A549 (cell line): ENCODE results near the gene DDX41. TPM values are rescaled to one million over a fixed set of nuclear protein-coding genes. Genes with fewer than 3 reads are reported as not detected.

Source experiments
- ATAC-seq, 2 experiments: fragments of 200-7000 bp in 1 of 2; fragments of >200 bp in 1 of 2; cut with Nextera tagmentation in 1 of 2; cut with Tn5 transposase in 1 of 2; 3 replicates each; pipeline versions ENCODE4 v1.8.0 to v1.9.1; 2018 to 2020; ENCODE audit warnings: mild to moderate bottlenecking in 1 of 2, moderate library complexity in 1 of 2
- CTCF ChIA-PET: fragments of 300-600 bp; sonication (Branson Sonifier 250); formaldehyde crosslinking; extraction: SDS; loops from one replicate; lab custom pipeline; 2021; ENCODE audit warnings: antibody characterized with exemption, inconsistent platforms; lab: Yijun Ruan, JAX
- POLR2A ChIA-PET: fragments of 350-600 bp; formaldehyde crosslinking; extraction: SDS; loops from one replicate; lab custom pipeline; 2021; ENCODE audit warnings: antibody characterized with exemption, inconsistent platforms; lab: Yijun Ruan, JAX
- DNase-seq, 2 experiments: peaks; one replicate each; pipeline versions ENCODE4 v3.0.0 to v3.0.0-alpha.2; 2011 to 2016; ENCODE audit warnings: low read depth in 1 of 2, low spot score in 1 of 2
- FAIRE-seq: peaks from 2 replicates; lab custom pipeline; 2011; peaks lifted over from hg19 to GRCh38; lab: Jason Lieb, UNC
- H3K27ac ChIP-seq, 2 experiments: fragments of >200 bp; sonication (Bioruptor Twin); formaldehyde crosslinking; 3 replicates each; pipeline ENCODE4 v1.5.1; 2016 to 2017
- H3K4me1 ChIP-seq: fragments of >200 bp; sonication (Bioruptor Twin); formaldehyde crosslinking; 3 replicates; pipeline ENCODE4 v1.6.1; 2016
- H3K4me2 ChIP-seq: fragments of >200 bp; sonication (Bioruptor Twin); formaldehyde crosslinking; 3 replicates; pipeline ENCODE4 v1.6.1; 2016
- H3K4me3 ChIP-seq: fragments of >200 bp; sonication (Bioruptor Twin); formaldehyde crosslinking; 3 replicates; pipeline ENCODE4 v1.5.1; 2016
- H3K9me3 ChIP-seq: fragments of >200 bp; sonication (Bioruptor Twin); formaldehyde crosslinking; 3 replicates; pipeline ENCODE4 v1.6.1; 2016
- ATOH8 ChIP-seq: fragments of 250-450 bp; sonication (Bioruptor Pico); IDR thresholded peaks from 2 replicates; pipeline ENCODE4 v1.5.0; 2020; ENCODE audit warnings: low read depth, mild to moderate bottlenecking, moderate library complexity
- EHMT2 ChIP-seq: fragments of 200-600 bp; sonication (generic); IDR thresholded peaks from 2 replicates; pipeline ENCODE4 v1.6.1; 2016; ENCODE audit warnings: antibody characterized with exemption, low read depth, mild to moderate bottlenecking, moderate library complexity
- ELK1 ChIP-seq: fragments of 150-350 bp; IDR thresholded peaks from 2 replicates; pipeline ENCODE4 v1.6.1; 2014; ENCODE audit warnings: low read depth, mild to moderate bottlenecking, low read length
- FOSL2 ChIP-seq, 2 experiments: fragments of 450-650 bp in 1 of 2; fragments of >200 bp in 1 of 2; sonication (Bioruptor Twin) in 1 of 2; formaldehyde crosslinking; IDR thresholded peaks; 2 replicates each; pipeline versions ENCODE4 v1.5.0 to v1.6.1; 2016 to 2020; ENCODE audit warnings: mild to moderate bottlenecking in 1 of 2, moderate library complexity in 1 of 2
- HEYL ChIP-seq: fragments of 250-450 bp; sonication (Bioruptor Pico); IDR thresholded peaks from 2 replicates; pipeline ENCODE4 v1.8.0; 2021; ENCODE audit warnings: mild to moderate bottlenecking, moderate library complexity
- JUN ChIP-seq, 2 experiments: fragments of >200 bp; sonication (Bioruptor Twin); formaldehyde crosslinking; IDR thresholded peaks; 2 replicates in 1 of 2; 3 replicates in 1 of 2; pipeline ENCODE4 v1.6.1; 2016 to 2017
- NPAS2 ChIP-seq: fragments of 250-450 bp; sonication (Bioruptor Pico); IDR thresholded peaks from 2 replicates; pipeline ENCODE4 v1.8.0; 2022; ENCODE audit warnings: mild to moderate bottlenecking, moderate library complexity, borderline replicate concordance
- NR3C1 ChIP-seq: fragments of >200 bp; sonication (Bioruptor Twin); formaldehyde crosslinking; IDR thresholded peaks from 3 replicates; pipeline ENCODE4 v1.6.1; 2017
- PBX3 ChIP-seq: IDR thresholded peaks from 2 replicates; pipeline ENCODE4 v1.6.1; 2012
- POLR2A ChIP-seq: IDR thresholded peaks from 2 replicates; pipeline ENCODE4 v1.6.1; 2012; ENCODE audit warnings: mild to moderate bottlenecking, low read length
- REST ChIP-seq: fragments of 200-600 bp; sonication (generic); IDR thresholded peaks from 2 replicates; pipeline ENCODE4 v1.6.1; 2016; ENCODE audit warnings: antibody characterized with exemption, mild to moderate bottlenecking, moderate library complexity
- RFX5 ChIP-seq: fragments of 450-650 bp; IDR thresholded peaks from 2 replicates; pipeline ENCODE4 v1.7.1; 2014; ENCODE audit warnings: antibody characterized with exemption, mild to moderate bottlenecking, moderate library complexity
- SMC3 ChIP-seq: fragments of >200 bp; sonication (Bioruptor Twin); formaldehyde crosslinking; IDR thresholded peaks from 3 replicates; pipeline ENCODE4 v1.6.1; 2018; ENCODE audit warnings: inconsistent platforms
- ZNF302 ChIP-seq: fragments of 250-450 bp; sonication (Bioruptor Pico); IDR thresholded peaks from 2 replicates; pipeline ENCODE4 v1.9.0; 2021; ENCODE audit warnings: inconsistent platforms, mild to moderate bottlenecking, moderate library complexity
- WGBS: methylation state at CpG from one replicate; pipeline ENCODE4 v1.1.6; 2017; ENCODE audit errors: missing lambda C conversion rate; 5-methylcytosine and 5-hydroxymethylcytosine counted together
- polyA plus RNA-seq, 4 experiments: library from polyadenylated mRNA; depleted of rRNA in 3 of 4; stranded (reverse); fragments of >200 nt; fragmentation: RNase III in 1 of 4; extraction: RNeasy Plus Mini Kit Qiagen cat#74134 plus additional on column Dnase treatment in 1 of 4; gene quantifications; 2 replicates in 3 of 4; 3 replicates in 1 of 4; pipeline ENCODE4 v1.2.3, GENCODE V29; 2011 to 2017

DDX41 gene
- polyA plus RNA-seq, 2 of the 4 experiments (the other 2 are of a cell fraction), result 90.7 to 172 TPM

- Histone ChIP-seq H3K27ac (peak overlapping the region; percentile 82 to 95), H3K4me1 (peaks cover 63% of the 10 kb centered on the region), H3K4me3 (0 out of 3 replicates have a peak overlapping the region, but pooled peaks have one; percentile 12), H3K9me3 (no peaks in the 10 kb centered on the region), H3K4me2 (peak overlapping the region; percentile 98)
- no peak for DNase-seq
- CTCF ChIA-PET, result interaction anchor here (1.4 to 18.1 kb wide), 6 partner anchors 8 to 105 kb away, joined by 4 to 354 read pairs (median 121); partner anchors contain the start of genes DBN1, PDLIM7, PFN3 and PRR7
- POLR2A ChIA-PET, result interaction anchor here (1.1 to 1.2 kb wide), 2 partner anchors 22 to 90 kb away, joined by 3 to 4 read pairs; no protein-coding TSS in a partner anchor
- no peak for FAIRE-seq
- no peak for ATAC-seq
- no peak for TF ChIP-seq ATOH8
- TF ChIP-seq PBX3, result no peak
- TF ChIP-seq FOSL2 (IDR thresholded peaks at IDR 0.05), result no peak
- TF ChIP-seq FOSL2 (CRISPR knock-in tag; IDR thresholded peaks at IDR 0.05), result no peak
- WGBS, result 93% methylated on average over 5 of the region's 5 CpGs
Observed at GRCh38 chr5:177493795-177494345, 22.9 kb downstream of the DDX41 start.

- Histone ChIP-seq H3K4me1 (peaks cover 57% of the 10 kb centered on the region), H3K27ac (peak overlapping the region; percentile 12 to 95; a peak in 4 of 6 replicates), H3K4me2 (peak overlapping the region; percentile 98; the same call in 1 of the 3 replicates)
- TF ChIP-seq EHMT2 (no peak), SMC3 (no peak), ZNF302 (CRISPR knock-in tag) (no peak), RFX5 (no peak), NR3C1 (no peak), HEYL (CRISPR knock-in tag) (no peak), ATOH8 (no peak), NPAS2 (CRISPR knock-in tag) (no peak), REST (no peak), ELK1 (no peak), JUN (IDR thresholded peaks at IDR 0.05) (no peak), POLR2A (no peak)
- TF ChIP-seq, all 56 proteins: peak for 0
- WGBS, result 93% methylated on average over 4 of the region's 7 CpGs
- FAIRE-seq, result no peak
- Histone ChIP-seq H3K9me3 (no peaks in the 10 kb centered on the region), H3K4me3 (no peak overlapping the region)
- DNase-seq, result no peak
- ChIA-PET POLR2A (interaction anchor here (1.2 kb wide), 1 partner anchor 89 kb away, joined by 3 read pairs; no protein-coding TSS in a partner anchor), CTCF (interaction anchor here (0.8 to 18.1 kb wide), 12 partner anchors 9 to 379 kb away, joined by 3 to 354 read pairs (median 4); partner anchors contain the start of genes DBN1, DDX41, DOK3 and PDLIM7)
- ATAC-seq, result no peak
Observed at GRCh38 chr5:177492841-177493240, 23.9 kb downstream of the DDX41 start.
